ENCODE measurements around the gene KCNIP4. TPM values are rescaled to one million over a fixed set of nuclear protein-coding genes. Genes with fewer than 3 reads are reported as not detected.

The KCNIP4 gene
- total and polyA plus RNA-seq, 2 donors (not counting 3 experiments of a cell fraction or from before 2014, with no cell fraction given): not detected

- H3K79me2 ChIP-seq (ENCODE audit: control insufficient read depth, insufficient read depth, low read length): no peaks in the 10 kb centered on the region
- H3K4me1 ChIP-seq (ENCODE audit: control insufficient read depth, extremely low read depth, insufficient read depth, low read length): no peaks in the 10 kb centered on the region
- no peak overlapping the region for H3K27ac ChIP-seq (ENCODE audit: insufficient read depth, low read depth, low read length)
- H4K20me1 ChIP-seq (replicated peaks; ENCODE audit: control insufficient read depth, extremely low read depth, insufficient read depth, low read length): no peaks in the 10 kb centered on the region
- POLR2A ChIA-PET: no interaction called here
- DNase-seq (ENCODE audit: low read depth, low spot score) (no peak), FAIRE-seq (no peak)
- no peaks in the 10 kb centered on the region for H3K36me3 ChIP-seq (ENCODE audit: control insufficient read depth in 2 of 2, extremely low read depth in 1 of 2, insufficient read depth in 2 of 2, low read length in 2 of 2)
- no peak overlapping the region for H3K9ac ChIP-seq (replicated peaks; ENCODE audit: extremely low read depth, insufficient read depth, low read length)
- H3K4me3 ChIP-seq (replicated peaks in 1 of 3; ENCODE audit: insufficient read depth in 1 of 3, low read depth in 1 of 3, low read length in 3 of 3): no peak overlapping the region
- BruUV-seq (replicated peaks): no TSS peak
- dilution Hi-C loops (cut with MboI; ENCODE audit: extremely low pct_ligation_motif_present, low sequenced_read_pairs) (no loop called here), intact Hi-C loops (cut with micrococcal nuclease) (no loop called here)
- H3K9me3 ChIP-seq (replicated peaks; ENCODE audit: control insufficient read depth, insufficient read depth, low read length): no peaks in the 10 kb centered on the region
- no peaks in the 10 kb centered on the region for H3K27me3 ChIP-seq (ENCODE audit: control insufficient read depth in 2 of 2, insufficient read depth in 2 of 2, low read length in 2 of 2)
- no peak overlapping the region for H3K4me2 ChIP-seq (ENCODE audit: insufficient read depth, low read length)
- H2AFZ ChIP-seq (ENCODE audit: low read depth, low read length): no peak overlapping the region
- TF ChIP-seq MAX (IDR thresholded peaks at IDR 0.05; ENCODE audit: insufficient read depth, insufficient read length) (no peak), POLR2AphosphoS5 (IDR thresholded peaks at IDR 0.05; ENCODE audit: insufficient read depth, low read depth, low read length) (no peak), FOS (IDR thresholded peaks at IDR 0.05; ENCODE audit: borderline replicate concordance, insufficient read depth, low read length) (no peak), POLR2A (IDR thresholded peaks at IDR 0.05; ENCODE audit: low read depth, low read length) (no peak), CTCF (IDR thresholded peaks at IDR 0.05; ENCODE audit: extremely low read depth in 1 of 2, insufficient read depth in 1 of 2, low read depth in 1 of 2, low read length in 2 of 2) (no peak), MYC (IDR thresholded peaks at IDR 0.05; ENCODE audit: low read depth, low read length) (no peak), GATA2 (IDR thresholded peaks at IDR 0.05; ENCODE audit: insufficient read depth, insufficient read length, low read depth, low read length) (no peak), EZH2 (IDR thresholded peaks at IDR 0.05; ENCODE audit: borderline replicate concordance, low read depth, low read length, severe bottlenecking) (no peak)
- no peaks in the 10 kb centered on the region for H3K9me1 ChIP-seq (replicated peaks; ENCODE audit: control insufficient read depth, extremely low read depth, insufficient read depth, low read length)
- CTCF ChIA-PET: interaction anchor here (1.5 kb wide), 1 partner anchor 12 kb away, joined by 3 read pairs; no protein-coding TSS in a partner anchor
These were observed 916.4 kb downstream of the KCNIP4 start for GRCh38 chr4:21032089-21032645.

All from endothelial cell of umbilical vein (primary cell).